Lower leg skin (tissue), 4 donors: ENCODE data around the gene CAPN1. TPM values are rescaled to one million over a fixed set of nuclear protein-coding genes. Genes with fewer than 3 reads are reported as not detected.

Source experiments
- DNase-seq, 2 donors: peaks; one replicate each; pipeline ENCODE4 v3.0.0-alpha.2; 2019; ENCODE audit warnings: low spot score in 2 of 2
- H3K4me3 ChIP-seq: fragments of 200-600 bp; sonication (generic); 2 replicates; pipeline ENCODE4 v1.5.1; 2017; ENCODE audit warnings: mild to moderate bottlenecking, low read depth; ENCODE audit not compliant: poor library complexity, severe bottlenecking
- CTCF ChIP-seq, 3 donors: fragments of 450-650 bp; IDR thresholded peaks; one replicate each; pipeline ENCODE4 v1.5.1; 2016; ENCODE audit warnings: antibody characterized with exemption in 3 of 3, mild to moderate bottlenecking in 3 of 3, moderate library complexity in 2 of 3
- POLR2A ChIP-seq, 2 donors: fragments of 450-650 bp; IDR thresholded peaks; one replicate each; pipeline ENCODE4 v1.6.1; 2016 to 2017; ENCODE audit warnings: antibody characterized with exemption in 2 of 2, mild to moderate bottlenecking in 1 of 2, moderate library complexity in 1 of 2
- WGBS, 2 donors: methylation state at CpG; one replicate each; pipeline ENCODE4 v1.1.5; 2018; 5-methylcytosine and 5-hydroxymethylcytosine counted together
- intact Hi-C: fragments of 100-400 bp; cut with DNase I; formaldehyde crosslinking; loops from one replicate; pipeline ENCODE4 v1.15.0; 2023; ENCODE audit warnings: low total_unique reads
- total RNA-seq, 4 donors: library from RNA; depleted of rRNA; stranded (reverse); fragments of >200 nt; gene quantifications; one replicate each; pipeline ENCODE4 v1.1.0, GENCODE V29; 2016

The CAPN1 gene
- total RNA-seq, 4 donors from 2014 or later: 284 to 464 (median 363) TPM

DNA sequence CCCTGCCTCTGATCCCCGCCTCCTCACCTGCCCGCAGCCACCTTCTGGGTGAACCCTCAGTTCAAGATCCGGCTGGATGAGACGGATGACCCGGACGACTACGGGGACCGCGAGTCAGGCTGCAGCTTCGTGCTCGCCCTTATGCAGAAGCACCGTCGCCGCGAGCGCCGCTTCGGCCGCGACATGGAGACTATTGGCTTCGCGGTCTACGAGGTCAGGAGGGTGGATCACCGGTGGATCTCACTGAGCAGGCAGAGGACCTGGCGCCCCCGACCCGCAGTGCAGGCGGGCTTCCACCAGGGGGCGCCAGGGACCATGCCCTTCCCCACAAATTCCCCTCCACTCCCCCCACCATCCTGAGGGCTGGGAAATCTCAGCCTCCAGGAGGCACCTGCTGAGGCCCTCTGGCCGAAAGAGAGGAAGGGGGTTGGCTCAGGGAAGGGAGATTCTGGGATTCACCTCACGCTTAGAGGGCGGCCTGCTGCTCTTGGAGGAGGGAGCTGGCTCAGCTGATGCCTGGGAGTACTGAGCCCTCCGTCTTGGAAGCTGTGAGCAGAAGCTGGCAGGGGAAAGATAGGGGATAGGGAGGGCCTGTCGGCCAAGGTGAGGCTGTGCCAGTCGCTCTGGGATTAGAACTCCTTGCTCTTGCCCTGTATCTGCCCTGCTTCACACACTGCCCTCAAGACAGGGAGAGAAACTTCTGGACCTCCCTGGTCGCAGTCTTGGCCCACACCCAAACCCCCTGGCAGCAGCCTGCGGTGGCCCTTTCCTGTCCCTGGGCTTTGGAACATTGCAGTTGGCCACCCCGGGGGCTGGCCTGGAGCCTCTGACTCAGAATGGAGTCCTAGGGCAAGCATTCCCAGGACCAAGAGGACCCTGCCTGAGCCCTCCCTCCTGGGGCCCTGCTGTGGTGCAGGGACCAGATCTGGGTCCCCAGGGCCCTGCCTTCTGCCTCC lies 23.2 kb downstream of the CAPN1 start:
- intact Hi-C loops: no loop called here
- peak in 1 of 2 donors; percentile 79 for DNase-seq
- no peak overlapping the region for H3K4me3 ChIP-seq
- TF ChIP-seq CTCF (IDR thresholded peaks at IDR 0.05) (peak in 1 of 3 donors; percentile 35), POLR2A (IDR thresholded peaks at IDR 0.05) (no peak)
- WGBS, 2 donors: 68 to 71% methylated on average over 31 to 38 of the region's 38 CpGs

- no peak overlapping the region for H3K4me3 ChIP-seq
- intact Hi-C loops: no loop called here
- no peak for DNase-seq
- 75 to 80% methylated on average over 3 of the region's 3 CpGs for WGBS, 2 donors
- TF ChIP-seq POLR2A (IDR thresholded peaks at IDR 0.05) (no peak), CTCF (IDR thresholded peaks at IDR 0.05) (no peak)
These were observed 23.9 kb downstream of the CAPN1 start for GRCh38 chr11:65205602-65205967.

DNA sequence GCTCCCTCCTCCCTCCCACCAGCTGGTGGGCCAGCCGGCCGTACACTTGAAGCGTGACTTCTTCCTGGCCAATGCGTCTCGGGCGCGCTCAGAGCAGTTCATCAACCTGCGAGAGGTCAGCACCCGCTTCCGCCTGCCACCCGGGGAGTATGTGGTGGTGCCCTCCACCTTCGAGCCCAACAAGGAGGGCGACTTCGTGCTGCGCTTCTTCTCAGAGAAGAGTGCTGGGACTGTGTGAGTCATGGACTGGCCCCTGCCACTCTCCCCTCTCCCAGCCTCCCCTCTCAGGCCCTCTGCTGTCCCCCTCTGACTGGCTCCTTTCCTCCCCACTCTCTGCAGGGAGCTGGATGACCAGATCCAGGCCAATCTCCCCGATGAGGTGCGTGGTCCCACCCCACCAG lies 24.7 kb downstream of the CAPN1 start:
- TF ChIP-seq POLR2A (IDR thresholded peaks at IDR 0.05): no peak
- intact Hi-C loops: no loop called here
- WGBS, 2 donors: 90 to 91% methylated on average over 17 of the region's 17 CpGs

DNA sequence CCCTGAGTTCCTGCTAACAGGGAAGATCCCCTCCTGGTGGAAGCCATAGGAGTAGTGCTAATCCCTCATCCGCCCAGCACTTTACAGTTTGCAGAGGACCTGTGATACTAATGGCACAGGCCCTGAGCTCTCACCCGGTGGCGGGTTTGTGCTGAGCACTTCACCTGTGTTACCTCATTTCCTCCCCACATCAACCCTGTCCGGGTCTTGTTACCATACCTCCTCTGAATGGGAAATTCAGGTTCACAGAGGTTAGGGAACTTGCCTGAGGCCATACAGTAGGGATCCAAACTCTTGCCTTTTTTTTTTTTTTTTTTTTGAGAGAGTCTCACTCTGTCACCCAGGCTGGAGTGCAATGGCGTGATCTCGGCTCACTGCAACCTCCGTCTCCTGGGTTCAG lies 25.2 kb downstream of the CAPN1 start:
- no peak overlapping the region for H3K4me3 ChIP-seq
- TF ChIP-seq POLR2A (IDR thresholded peaks at IDR 0.05) (no peak), CTCF (IDR thresholded peaks at IDR 0.05) (no peak)
- no peak for DNase-seq
- WGBS, 2 donors: 80 to 87% methylated on average over 7 of the region's 7 CpGs
- intact Hi-C loops: no loop called here

More for the DNA sequence above, 24.7 kb downstream of the CAPN1 start:
- peak in 1 of 2 donors; percentile 80 for DNase-seq
- no peak overlapping the region for H3K4me3 ChIP-seq

GRCh38 chr11:65207918-65208784 lies 26.4 kb downstream of the CAPN1 start:
- 88 to 89% methylated on average over 16 of the region's 16 CpGs for WGBS, 2 donors
- TF ChIP-seq POLR2A (IDR thresholded peaks at IDR 0.05) (no peak), CTCF (IDR thresholded peaks at IDR 0.05) (no peak)
- peak in 1 of 2 donors; percentile 74 for DNase-seq
- no peak overlapping the region for H3K4me3 ChIP-seq
- intact Hi-C loops: no loop called here
